Measurements from ENCODE around the gene GLRX3.

Gene GLRX3

GRCh38 chr10:130203626-130204025, 67.4 kb downstream of the GLRX3 start:
- Histone ChIP-seq H3K4me3 (ENCODE audit: low read length in 2 of 2) (no peak overlapping the region), H3K36me3 (ENCODE audit: control insufficient read depth in 2 of 2, insufficient read depth in 2 of 2, low read length in 2 of 2) (no peaks in the 10 kb centered on the region), H3K27me3 (ENCODE audit: control insufficient read depth in 2 of 2, insufficient read depth in 2 of 2, low read length in 2 of 2) (peaks cover 0 to 9% of the 10 kb centered on the region in 2 donors), H3K4me1 (ENCODE audit: control insufficient read depth in 2 of 2, insufficient read depth in 2 of 2, low read length in 2 of 2) (no peaks in the 10 kb centered on the region), H3K9me3 (ENCODE audit: control insufficient read depth in 2 of 2, low read length in 2 of 2) (no peaks in the 10 kb centered on the region), H3K27ac (ENCODE audit: low read depth in 2 of 2, low read length in 2 of 2) (no peak overlapping the region), H3K9ac (ENCODE audit: low read depth in 1 of 2, low read length in 2 of 2) (no peak overlapping the region)

DNA sequence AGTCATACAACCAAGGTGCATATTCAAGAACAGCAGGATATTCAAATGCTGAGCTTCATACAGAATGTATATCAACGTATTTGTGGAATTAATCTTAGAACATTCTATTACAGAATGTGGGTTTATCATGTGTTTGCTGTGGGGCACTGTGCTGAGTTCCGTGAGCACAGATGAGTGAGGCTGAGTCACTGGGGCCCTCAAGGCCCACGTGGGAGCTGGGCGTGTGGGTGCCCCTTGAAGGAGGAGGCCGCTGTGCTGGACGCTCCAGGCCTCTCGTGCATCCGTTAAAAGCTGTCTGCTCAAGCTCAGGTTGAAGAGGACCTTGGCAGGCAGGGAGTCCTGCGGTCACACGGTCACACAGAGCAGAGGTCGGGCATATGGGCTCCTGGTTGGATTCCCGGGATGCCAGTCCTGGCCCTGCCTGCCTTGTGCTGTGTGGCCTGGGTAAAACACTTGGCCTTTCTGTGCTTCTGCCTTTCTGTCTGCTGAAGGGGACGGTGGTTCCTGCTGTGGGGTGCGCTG, 70.1 kb downstream of the GLRX3 start:
- peaks cover 0 to 9% of the 10 kb centered on the region in 2 donors for H3K27me3 ChIP-seq (ENCODE audit: control insufficient read depth in 2 of 2, insufficient read depth in 2 of 2, low read length in 2 of 2)
- H3K9me3 ChIP-seq (ENCODE audit: control insufficient read depth in 2 of 2, low read length in 2 of 2): no peaks in the 10 kb centered on the region
- H3K27ac ChIP-seq (ENCODE audit: low read depth in 2 of 2, low read length in 2 of 2): no peak overlapping the region
- no peaks in the 10 kb centered on the region for H3K36me3 ChIP-seq (ENCODE audit: control insufficient read depth in 2 of 2, insufficient read depth in 2 of 2, low read length in 2 of 2)
- no peak overlapping the region for H3K9ac ChIP-seq (ENCODE audit: low read depth in 1 of 2, low read length in 2 of 2)
- H3K4me3 ChIP-seq (ENCODE audit: low read length in 2 of 2): no peak overlapping the region
- H3K4me1 ChIP-seq (ENCODE audit: control insufficient read depth in 2 of 2, insufficient read depth in 2 of 2, low read length in 2 of 2): no peaks in the 10 kb centered on the region

DNA sequence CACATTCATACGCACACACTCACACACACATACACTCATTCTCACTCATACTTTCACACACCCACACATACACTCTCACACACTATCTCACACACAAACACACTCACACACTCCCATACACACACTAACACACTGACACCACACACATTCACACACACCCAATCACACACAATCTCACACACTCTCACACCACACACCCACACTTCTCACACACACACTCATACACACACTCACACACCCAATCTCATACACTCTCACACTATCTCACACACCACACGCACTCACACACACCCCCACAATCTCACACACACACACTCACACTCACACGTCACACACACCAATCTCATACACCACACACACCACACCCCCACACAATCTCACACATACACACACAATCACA, 71.0 kb downstream of the GLRX3 start:
- H3K4me1 ChIP-seq (ENCODE audit: control insufficient read depth in 2 of 2, insufficient read depth in 2 of 2, low read length in 2 of 2): no peaks in the 10 kb centered on the region
- H3K36me3 ChIP-seq (ENCODE audit: control insufficient read depth in 2 of 2, insufficient read depth in 2 of 2, low read length in 2 of 2): no peaks in the 10 kb centered on the region
- H3K9me3 ChIP-seq (ENCODE audit: control insufficient read depth in 2 of 2, low read length in 2 of 2): no peaks in the 10 kb centered on the region
- H3K27ac ChIP-seq (ENCODE audit: low read depth in 2 of 2, low read length in 2 of 2): no peak overlapping the region
- H3K4me3 ChIP-seq (ENCODE audit: low read length in 2 of 2): no peak overlapping the region
- H3K27me3 ChIP-seq (ENCODE audit: control insufficient read depth in 2 of 2, insufficient read depth in 2 of 2, low read length in 2 of 2): peaks cover 0 to 9% of the 10 kb centered on the region in 2 donors
- H3K9ac ChIP-seq (ENCODE audit: low read depth in 1 of 2, low read length in 2 of 2): no peak overlapping the region

- H3K36me3 ChIP-seq (ENCODE audit: control insufficient read depth in 2 of 2, insufficient read depth in 2 of 2, low read length in 2 of 2): no peaks in the 10 kb centered on the region
- H3K9me3 ChIP-seq (ENCODE audit: control insufficient read depth in 2 of 2, low read length in 2 of 2): no peaks in the 10 kb centered on the region
- no peak overlapping the region for H3K4me3 ChIP-seq (ENCODE audit: low read length in 2 of 2)
- H3K9ac ChIP-seq (ENCODE audit: low read depth in 1 of 2, low read length in 2 of 2): no peak overlapping the region
- H3K27ac ChIP-seq (ENCODE audit: low read depth in 2 of 2, low read length in 2 of 2): no peak overlapping the region
- H3K4me1 ChIP-seq (ENCODE audit: control insufficient read depth in 2 of 2, insufficient read depth in 2 of 2, low read length in 2 of 2): no peaks in the 10 kb centered on the region
- peaks cover 0 to 7% of the 10 kb centered on the region in 2 donors for H3K27me3 ChIP-seq (ENCODE audit: control insufficient read depth in 2 of 2, insufficient read depth in 2 of 2, low read length in 2 of 2)
Measured at GRCh38 chr10:130208807-130209206, 72.6 kb downstream of the GLRX3 start.

DNA sequence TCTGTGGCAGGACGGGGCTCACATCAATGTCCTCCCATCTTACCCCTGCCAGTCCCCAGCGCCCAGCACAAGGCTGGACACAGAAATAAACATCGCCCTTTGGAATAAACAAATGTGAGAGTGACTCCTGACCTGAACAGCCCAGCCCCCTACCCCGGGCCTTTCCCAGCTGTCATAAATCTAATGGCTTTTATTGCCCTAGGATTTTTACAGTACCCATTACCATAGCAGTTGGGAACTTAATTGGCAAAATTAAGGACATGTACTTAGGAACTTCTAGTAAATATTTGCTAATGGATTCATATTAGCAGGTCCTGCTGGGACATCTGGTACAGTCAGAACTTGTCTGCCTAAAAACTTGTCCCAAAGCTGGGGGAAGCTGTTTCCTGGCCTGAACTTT, 76.6 kb downstream of the GLRX3 start:
- no peak overlapping the region for H3K27ac ChIP-seq (ENCODE audit: low read depth in 2 of 2, low read length in 2 of 2)
- H3K27me3 ChIP-seq (ENCODE audit: control insufficient read depth in 2 of 2, insufficient read depth in 2 of 2, low read length in 2 of 2): no peaks in the 10 kb centered on the region
- H3K9ac ChIP-seq (ENCODE audit: low read depth in 1 of 2, low read length in 2 of 2): no peak overlapping the region
- H3K4me1 ChIP-seq (ENCODE audit: control insufficient read depth in 2 of 2, insufficient read depth in 2 of 2, low read length in 2 of 2): no peaks in the 10 kb centered on the region
- H3K4me3 ChIP-seq (ENCODE audit: low read length in 2 of 2): no peak overlapping the region
- no peaks in the 10 kb centered on the region for H3K36me3 ChIP-seq (ENCODE audit: control insufficient read depth in 2 of 2, insufficient read depth in 2 of 2, low read length in 2 of 2)
- H3K9me3 ChIP-seq (ENCODE audit: control insufficient read depth in 2 of 2, low read length in 2 of 2): no peaks in the 10 kb centered on the region

- Histone ChIP-seq H3K27me3 (ENCODE audit: control insufficient read depth in 2 of 2, insufficient read depth in 2 of 2, low read length in 2 of 2) (no peaks in the 10 kb centered on the region), H3K36me3 (ENCODE audit: control insufficient read depth in 2 of 2, insufficient read depth in 2 of 2, low read length in 2 of 2) (no peaks in the 10 kb centered on the region), H3K9ac (ENCODE audit: low read depth in 1 of 2, low read length in 2 of 2) (no peak overlapping the region), H3K4me1 (ENCODE audit: control insufficient read depth in 2 of 2, insufficient read depth in 2 of 2, low read length in 2 of 2) (no peaks in the 10 kb centered on the region), H3K9me3 (ENCODE audit: control insufficient read depth in 2 of 2, low read length in 2 of 2) (no peaks in the 10 kb centered on the region), H3K27ac (ENCODE audit: low read depth in 2 of 2, low read length in 2 of 2) (no peak overlapping the region), H3K4me3 (ENCODE audit: low read length in 2 of 2) (no peak overlapping the region)
Measured at GRCh38 chr10:130213286-130214080, 77.3 kb downstream of the GLRX3 start.

GRCh38 chr10:130214431-130214830, 78.2 kb downstream of the GLRX3 start:
- no peak overlapping the region for H3K4me3 ChIP-seq (ENCODE audit: low read length in 2 of 2)
- H3K27me3 ChIP-seq (ENCODE audit: control insufficient read depth in 2 of 2, insufficient read depth in 2 of 2, low read length in 2 of 2): no peaks in the 10 kb centered on the region
- H3K36me3 ChIP-seq (ENCODE audit: control insufficient read depth in 2 of 2, insufficient read depth in 2 of 2, low read length in 2 of 2): no peaks in the 10 kb centered on the region
- H3K9me3 ChIP-seq (ENCODE audit: control insufficient read depth in 2 of 2, low read length in 2 of 2): no peaks in the 10 kb centered on the region
- no peak overlapping the region for H3K27ac ChIP-seq (ENCODE audit: low read depth in 2 of 2, low read length in 2 of 2)
- no peak overlapping the region for H3K9ac ChIP-seq (ENCODE audit: low read depth in 1 of 2, low read length in 2 of 2)
- H3K4me1 ChIP-seq (ENCODE audit: control insufficient read depth in 2 of 2, insufficient read depth in 2 of 2, low read length in 2 of 2): no peaks in the 10 kb centered on the region

DNA sequence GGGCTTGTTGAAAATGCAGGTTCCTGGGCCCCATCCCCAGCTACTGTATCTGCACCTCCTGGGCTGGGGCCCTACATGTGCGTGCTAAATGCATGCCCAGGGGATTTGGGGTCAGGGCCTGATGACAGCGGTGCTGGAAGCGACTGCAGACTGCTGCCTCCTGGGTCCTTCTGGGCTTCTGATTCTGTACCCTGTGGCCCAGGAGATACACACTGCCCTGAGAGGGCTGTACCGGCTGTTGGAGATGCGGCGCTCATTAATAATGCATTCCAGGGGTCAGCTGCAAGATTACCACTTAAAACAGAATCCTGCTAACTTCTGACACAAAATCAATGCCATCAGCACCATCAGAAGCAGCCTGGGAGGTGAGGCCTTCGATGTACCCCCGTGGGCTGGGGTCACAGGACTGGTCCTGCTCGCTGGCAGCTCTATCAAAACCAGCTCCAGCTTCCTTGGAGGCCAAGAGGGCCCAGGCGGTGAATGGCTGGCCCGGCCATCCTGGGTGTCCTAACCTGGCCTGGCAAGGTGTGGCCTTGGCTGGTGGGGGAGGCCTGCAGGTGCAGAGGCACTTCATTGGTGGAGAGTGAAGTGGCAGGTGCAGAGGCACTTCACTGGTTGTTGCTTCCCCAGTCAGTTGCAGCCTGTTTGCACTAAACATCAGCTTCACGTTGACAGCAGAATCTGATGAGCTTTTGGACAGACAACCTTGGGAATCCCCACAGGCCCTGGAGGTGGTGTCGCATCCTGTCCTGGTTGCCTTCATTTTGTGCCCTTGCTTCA, 79.2 kb downstream of the GLRX3 start:
- Histone ChIP-seq H3K36me3 (ENCODE audit: control insufficient read depth in 2 of 2, insufficient read depth in 2 of 2, low read length in 2 of 2) (no peaks in the 10 kb centered on the region), H3K27ac (ENCODE audit: low read depth in 2 of 2, low read length in 2 of 2) (no peak overlapping the region), H3K9ac (ENCODE audit: low read depth in 1 of 2, low read length in 2 of 2) (no peak overlapping the region), H3K9me3 (ENCODE audit: control insufficient read depth in 2 of 2, low read length in 2 of 2) (no peaks in the 10 kb centered on the region), H3K4me3 (ENCODE audit: low read length in 2 of 2) (no peak overlapping the region), H3K27me3 (ENCODE audit: control insufficient read depth in 2 of 2, insufficient read depth in 2 of 2, low read length in 2 of 2) (no peaks in the 10 kb centered on the region), H3K4me1 (ENCODE audit: control insufficient read depth in 2 of 2, insufficient read depth in 2 of 2, low read length in 2 of 2) (no peaks in the 10 kb centered on the region)

DNA sequence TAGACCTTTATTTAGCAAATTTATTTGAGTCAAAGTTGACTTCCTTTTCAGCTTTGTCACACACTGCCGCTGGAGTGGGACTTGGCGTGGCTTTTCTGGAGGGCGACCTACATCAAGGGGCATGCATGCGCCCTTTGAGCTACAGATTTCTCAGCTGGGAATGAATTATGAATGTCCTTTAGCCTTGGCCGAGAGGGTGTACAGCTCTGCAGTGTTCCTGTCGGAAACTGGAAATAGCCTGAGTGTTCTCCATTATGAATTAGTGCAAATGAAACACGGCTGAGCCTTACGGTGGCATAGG, 79.7 kb downstream of the GLRX3 start:
- Histone ChIP-seq H3K9ac (ENCODE audit: low read depth in 1 of 2, low read length in 2 of 2) (no peak overlapping the region), H3K27me3 (ENCODE audit: control insufficient read depth in 2 of 2, insufficient read depth in 2 of 2, low read length in 2 of 2) (no peaks in the 10 kb centered on the region), H3K9me3 (ENCODE audit: control insufficient read depth in 2 of 2, low read length in 2 of 2) (no peaks in the 10 kb centered on the region), H3K4me1 (ENCODE audit: control insufficient read depth in 2 of 2, insufficient read depth in 2 of 2, low read length in 2 of 2) (no peaks in the 10 kb centered on the region), H3K36me3 (ENCODE audit: control insufficient read depth in 2 of 2, insufficient read depth in 2 of 2, low read length in 2 of 2) (no peaks in the 10 kb centered on the region), H3K4me3 (ENCODE audit: low read length in 2 of 2) (no peak overlapping the region), H3K27ac (ENCODE audit: low read depth in 2 of 2, low read length in 2 of 2) (no peak overlapping the region)

DNA sequence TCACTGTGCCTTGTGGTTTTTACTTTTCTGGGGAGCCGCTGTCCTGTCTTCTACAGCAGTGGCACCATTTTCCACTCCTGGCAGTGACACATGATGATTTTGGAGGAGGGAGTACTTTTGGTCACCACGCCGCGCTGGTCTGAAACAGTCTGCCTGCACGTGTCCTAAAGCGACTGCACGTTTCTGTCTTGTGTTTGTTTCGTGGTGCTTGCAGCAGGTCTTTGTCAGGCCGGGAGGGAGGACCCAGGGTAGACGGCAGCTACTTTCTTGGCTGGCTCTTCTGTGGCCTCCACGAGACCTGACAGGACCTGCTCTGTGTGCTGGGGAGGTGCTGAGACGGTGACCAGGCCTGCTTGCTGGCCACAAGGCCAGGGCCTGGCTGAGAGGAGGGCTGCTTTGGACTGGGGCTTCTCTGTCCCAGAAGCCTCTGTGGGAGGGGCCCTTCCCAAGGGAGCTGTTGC, 82.0 kb downstream of the GLRX3 start:
- Histone ChIP-seq H3K9ac (ENCODE audit: low read depth in 1 of 2, low read length in 2 of 2) (no peak overlapping the region), H3K4me1 (ENCODE audit: control insufficient read depth in 2 of 2, insufficient read depth in 2 of 2, low read length in 2 of 2) (no peaks in the 10 kb centered on the region), H3K27ac (ENCODE audit: low read depth in 2 of 2, low read length in 2 of 2) (no peak overlapping the region), H3K27me3 (ENCODE audit: control insufficient read depth in 2 of 2, insufficient read depth in 2 of 2, low read length in 2 of 2) (no peaks in the 10 kb centered on the region), H3K36me3 (ENCODE audit: control insufficient read depth in 2 of 2, insufficient read depth in 2 of 2, low read length in 2 of 2) (no peaks in the 10 kb centered on the region), H3K4me3 (ENCODE audit: low read length in 2 of 2) (no peak overlapping the region), H3K9me3 (ENCODE audit: control insufficient read depth in 2 of 2, low read length in 2 of 2) (no peaks in the 10 kb centered on the region)

Measured in mucosa of rectum (tissue), 2 donors.